Activated CD4-positive, alpha-beta T cell treated with anti-CD3 and anti-CD28 coated beads, Interleukin-2, amount 50 U/mL, for 1 hour (primary cell): Measurements from ENCODE around the gene VEGFB.

Experiments
- DNase-seq: peaks from one replicate; pipeline ENCODE4 v3.0.0-alpha.2; 2020

The VEGFB gene

DNA sequence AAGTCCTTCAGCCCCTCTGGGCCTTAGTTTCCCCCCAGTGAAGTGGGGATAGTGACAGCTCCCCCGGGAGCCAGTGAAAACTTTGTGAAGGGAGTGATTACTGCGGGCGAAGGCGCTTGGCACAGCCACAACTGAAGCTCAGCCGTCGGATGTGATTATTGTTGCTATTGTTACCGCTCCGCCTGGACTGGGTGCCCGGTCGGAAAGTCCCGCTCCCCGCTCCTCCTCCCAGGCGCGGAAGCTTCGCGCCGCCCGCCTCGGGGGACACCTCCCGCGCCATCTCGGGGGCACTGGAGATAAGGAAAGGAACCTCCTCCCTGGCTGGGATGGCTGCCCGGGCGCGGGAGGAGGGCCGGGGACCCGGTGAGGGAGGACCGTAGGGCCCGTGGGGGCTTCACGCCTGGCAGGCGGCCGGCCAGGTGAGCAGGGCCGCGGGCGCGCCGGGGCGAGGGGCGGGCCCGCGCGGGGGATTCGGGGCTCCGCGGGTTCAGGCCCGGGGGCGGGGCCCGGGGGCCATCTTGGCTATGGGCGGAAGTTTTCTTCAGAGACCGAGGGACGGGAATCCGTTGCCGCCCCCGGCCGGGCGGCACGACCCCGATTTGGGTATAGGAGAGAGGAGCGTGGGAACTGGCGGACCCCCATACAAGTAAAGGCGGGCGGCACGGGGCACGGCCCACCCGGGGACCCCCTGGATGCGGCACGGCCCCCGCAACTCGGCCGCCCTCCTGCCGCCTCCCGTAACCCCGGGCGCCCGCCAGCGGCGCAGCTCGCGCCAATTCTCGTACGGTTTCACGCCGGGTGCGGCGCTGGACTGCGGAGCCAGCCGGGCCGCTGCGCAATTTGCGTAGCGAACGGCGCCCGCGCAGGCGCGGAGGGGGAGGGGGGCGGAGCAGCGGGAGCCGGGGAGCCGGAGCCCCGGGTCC lies 50.8 kb downstream of the VEGFB start, which contains the start of gene GPR137:
Gene GPR137, plus strand, starts transcription at position 887 of the 923 bp plus-strand sequence. CDS start 677 bp downstream, outside the sequence.
- DNase-seq = peak; percentile 90

DNA sequence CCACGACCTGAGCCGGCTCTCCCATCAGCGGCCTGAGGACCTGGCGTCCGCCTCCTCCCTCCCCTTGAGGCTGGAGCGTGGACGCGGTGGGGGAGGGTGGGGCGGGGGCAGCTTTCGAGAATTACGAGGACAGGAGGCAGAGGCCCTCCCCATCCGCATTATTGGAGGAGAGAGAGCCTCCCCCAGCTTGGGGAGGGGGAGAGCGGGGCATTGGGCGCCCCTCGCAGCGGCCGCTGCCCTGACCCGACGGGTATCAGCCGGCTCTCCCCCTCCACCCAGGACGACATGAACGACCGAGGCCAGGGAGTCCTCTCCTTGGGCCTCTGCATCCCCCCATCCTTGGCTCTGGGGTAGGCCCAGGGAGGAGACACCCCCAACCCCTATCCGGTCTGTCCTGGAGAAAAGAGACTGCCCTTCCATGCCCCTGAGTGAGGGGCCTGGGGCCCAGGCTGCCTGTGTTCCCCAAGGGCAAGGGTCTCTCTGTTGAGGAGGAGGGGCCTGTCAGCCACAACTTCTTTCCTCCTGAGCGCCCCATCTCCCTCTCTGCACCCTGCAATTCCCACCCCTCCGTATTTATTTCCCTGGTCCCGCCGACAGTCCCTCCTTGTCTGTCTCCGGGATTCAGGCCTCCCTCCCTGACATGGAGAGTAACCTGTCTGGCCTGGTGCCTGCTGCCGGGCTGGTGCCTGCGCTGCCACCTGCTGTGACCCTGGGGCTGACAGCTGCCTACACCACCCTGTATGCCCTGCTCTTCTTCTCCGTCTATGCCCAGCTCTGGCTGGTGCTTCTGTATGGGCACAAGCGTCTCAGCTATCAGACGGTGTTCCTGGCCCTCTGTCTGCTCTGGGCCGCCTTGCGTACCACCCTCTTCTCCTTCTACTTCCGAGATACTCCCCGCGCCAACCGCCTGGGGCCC lies 51.8 kb downstream of the VEGFB start:
- DNase-seq = no peak

DNA sequence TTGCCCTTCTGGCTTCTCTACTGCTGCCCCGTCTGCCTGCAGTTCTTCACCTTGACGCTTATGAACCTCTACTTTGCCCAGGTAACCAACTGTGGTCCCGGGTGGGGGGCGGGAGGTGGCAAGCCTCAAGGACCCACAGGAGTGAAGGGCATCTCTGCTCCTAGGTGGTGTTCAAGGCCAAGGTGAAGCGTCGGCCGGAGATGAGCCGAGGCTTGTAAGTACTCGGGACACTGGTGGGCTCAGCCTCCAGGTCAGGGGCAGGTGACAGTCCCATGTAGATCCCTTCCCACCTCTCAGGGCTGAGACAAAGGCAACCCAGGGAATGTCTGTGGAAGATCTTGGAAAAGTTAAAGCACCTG lies 52.4 kb downstream of the VEGFB start:
- DNase-seq = no peak

DNA sequence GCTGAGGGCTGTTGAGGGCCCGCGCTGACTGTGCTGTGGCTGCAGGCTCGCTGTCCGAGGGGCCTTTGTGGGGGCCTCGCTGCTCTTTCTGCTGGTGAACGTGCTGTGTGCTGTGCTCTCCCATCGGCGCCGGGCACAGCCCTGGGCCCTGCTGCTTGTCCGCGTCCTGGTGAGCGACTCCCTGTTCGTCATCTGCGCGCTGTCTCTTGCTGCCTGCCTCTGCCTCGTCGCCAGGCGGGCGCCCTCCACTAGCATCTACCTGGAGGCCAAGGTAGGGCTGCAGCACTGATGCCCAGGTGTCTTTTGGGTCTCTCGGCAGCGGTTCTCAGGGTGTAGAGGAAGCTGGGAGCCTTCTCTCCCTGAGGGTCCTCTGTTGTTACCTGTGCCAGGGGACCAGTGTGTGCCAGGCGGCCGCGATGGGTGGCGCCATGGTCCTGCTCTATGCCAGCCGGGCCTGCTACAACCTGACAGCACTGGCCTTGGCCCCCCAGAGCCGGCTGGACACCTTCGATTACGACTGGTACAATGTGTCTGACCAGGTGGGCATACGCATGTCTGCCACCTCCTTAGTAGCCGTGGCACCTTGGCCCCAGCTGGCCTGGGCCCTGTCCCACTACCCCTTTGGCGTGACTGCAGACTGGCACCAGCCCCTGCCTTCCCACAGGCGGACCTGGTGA lies 53.4 kb downstream of the VEGFB start:
- no peak for DNase-seq

DNA sequence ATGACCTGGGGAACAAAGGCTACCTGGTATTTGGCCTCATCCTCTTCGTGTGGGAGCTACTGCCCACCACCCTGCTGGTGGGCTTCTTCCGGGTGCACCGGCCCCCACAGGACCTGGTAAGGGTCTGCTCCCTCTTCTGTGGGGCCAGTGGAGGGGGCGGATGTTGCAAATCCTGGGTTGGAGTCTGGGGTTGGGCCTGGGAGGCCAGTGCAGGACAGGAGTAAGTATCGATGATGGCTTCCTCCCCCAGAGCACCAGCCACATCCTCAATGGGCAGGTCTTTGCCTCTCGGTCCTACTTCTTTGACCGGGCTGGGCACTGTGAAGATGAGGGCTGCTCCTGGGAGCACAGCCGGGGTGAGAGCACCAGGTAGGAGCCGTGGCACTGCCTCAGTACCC lies 54.0 kb downstream of the VEGFB start:
- no peak for DNase-seq
